PC-3 (cell line): ENCODE data around the gene LARP6. TPM values are rescaled to one million over a fixed set of nuclear protein-coding genes. Genes with fewer than 3 reads are reported as not detected.

Experiments
- ATAC-seq: fragments of 200-7000 bp; cut with Tn5 transposase; 2 replicates; pipeline ENCODE4 v1.9.1; 2020; ENCODE audit warnings: mild to moderate bottlenecking, moderate library complexity
- BruUV-seq: library from RNA; stranded (reverse); fragments of 400-500 nt; replicated peaks from 2 replicates; lab custom pipeline; 2021; lab: Mats Ljungman, UMichigan
- CTCF ChIA-PET: fragments of 300-600 bp; sonication (Branson Sonifier 250); formaldehyde crosslinking; loops from one replicate; lab custom pipeline; 2022; ENCODE audit warnings: antibody characterized with exemption; lab: Charles Lee
- POLR2A ChIA-PET: fragments of 300-600 bp; sonication (Branson Sonifier 250); formaldehyde crosslinking; loops from one replicate; lab custom pipeline; 2022; ENCODE audit warnings: antibody characterized with exemption; ENCODE audit not compliant: unreplicated experiment; lab: Charles Lee
- DNase-seq: peaks from one replicate; pipeline ENCODE4 v3.0.0-alpha.2; 2015
- H2AFZ ChIP-seq: fragments of 300-600 bp; sonication (generic); 2 replicates; pipeline ENCODE4 v1.6.0; 2016; ENCODE audit warnings: antibody characterized with exemption, low read length
- H3F3A ChIP-seq: fragments of 300-600 bp; sonication (generic); one replicate; pipeline ENCODE4 v1.6.0; 2017; ENCODE audit warnings: antibody characterized with exemption, low read length, control low read depth, mild to moderate bottlenecking; ENCODE audit not compliant: unreplicated experiment
- H3K27ac ChIP-seq: fragments of 300-600 bp; sonication (generic); 2 replicates; pipeline ENCODE4 v1.5.1; 2016; ENCODE audit warnings: mild to moderate bottlenecking, low read length
- H3K27me3 ChIP-seq: fragments of 300-600 bp; sonication (generic); 2 replicates; pipeline ENCODE4 v1.6.1; 2016; ENCODE audit warnings: low read length, mixed read lengths
- H3K36me3 ChIP-seq: fragments of 300-600 bp; sonication (generic); 2 replicates; pipeline ENCODE4 v1.6.1; 2016; ENCODE audit warnings: low read depth, mixed run types, low read length, mixed read lengths
- H3K4me1 ChIP-seq: fragments of 300-600 bp; sonication (generic); 2 replicates; pipeline ENCODE4 v1.5.1; 2016; ENCODE audit warnings: low read length; ENCODE audit not compliant: insufficient read depth
- H3K4me2 ChIP-seq: fragments of 300-600 bp; sonication (generic); 2 replicates; pipeline ENCODE4 v1.6.0; 2016; ENCODE audit warnings: low read length
- H3K4me3 ChIP-seq: fragments of 300-600 bp; sonication (generic); 2 replicates; pipeline ENCODE4 v1.5.1; 2016; ENCODE audit warnings: mild to moderate bottlenecking, low read length, mixed read lengths
- H3K79me2 ChIP-seq: fragments of 300-600 bp; sonication (generic); 2 replicates; pipeline ENCODE4 v1.6.1; 2017; ENCODE audit warnings: low read length, mixed read lengths
- H3K9ac ChIP-seq: fragments of 300-600 bp; sonication (generic); 2 replicates; pipeline ENCODE4 v1.6.0; 2016; ENCODE audit warnings: mild to moderate bottlenecking, low read length
- H3K9me2 ChIP-seq: fragments of 300-600 bp; sonication (generic); replicated peaks from 2 replicates; pipeline ENCODE4 v1.6.1; 2016; ENCODE audit warnings: mixed run types, low read length, mixed read lengths
- H3K9me3 ChIP-seq: fragments of 300-600 bp; sonication (generic); 2 replicates; pipeline ENCODE4 v1.6.1; 2016; ENCODE audit warnings: low read length, mixed read lengths
- H4K20me1 ChIP-seq: fragments of 300-600 bp; sonication (generic); 2 replicates; pipeline ENCODE4 v1.6.1; 2016; ENCODE audit warnings: low read length, mixed read lengths
- EZH2 ChIP-seq: fragments of 300-600 bp; sonication (generic); IDR thresholded peaks from one replicate; pipeline ENCODE4 v1.6.1; 2017; ENCODE audit warnings: antibody characterized with exemption, mild to moderate bottlenecking, low read length; ENCODE audit not compliant: unreplicated experiment
- EZH2phosphoT487 ChIP-seq: fragments of 300-600 bp; sonication (generic); IDR thresholded peaks from 2 replicates; pipeline ENCODE4 v1.6.1; 2018; ENCODE audit warnings: mild to moderate bottlenecking, antibody characterized with exemption, low read length, borderline replicate concordance
- intact Hi-C: fragments of 100-400 bp; cut with micrococcal nuclease; formaldehyde crosslinking; loops from 2 replicates; pipeline ENCODE4 v1.9.0; 2023
- total RNA-seq: library from RNA; depleted of rRNA; stranded (reverse); fragments of >200 nt; gene quantifications from 2 replicates; pipeline ENCODE4 v1.2.3, GENCODE V29; 2014
- TF ChIP-seq, protein P1 (sequence below): fragments of 300-600 bp; sonication (generic); conservative IDR thresholded peaks from 2 replicates; pipeline ENCODE4 v1.5.1; 2017; ENCODE audit warnings: antibody characterized with exemption, low read depth, mild to moderate bottlenecking, low read length

The LARP6 gene
- total RNA-seq, 1 experiment from 2014 or later, result 133 TPM

- Histone ChIP-seq H3K79me2 (no peaks in the 10 kb centered on the region), H4K20me1 (no peaks in the 10 kb centered on the region), H3K27ac (peak overlapping the region; percentile 94), H3K4me1 (peaks cover 26% of the 10 kb centered on the region), H3K36me3 (peaks cover 11% of the 10 kb centered on the region; the same call in 1 of the 2 replicates), H3F3A (no peaks in the 10 kb centered on the region), H3K9me2 (no peaks in the 10 kb centered on the region), H3K27me3 (no peaks in the 10 kb centered on the region), H3K4me3 (0 out of 2 replicates have a peak overlapping the region, but pooled peaks have one; percentile 9), H3K9ac (no peak overlapping the region), H2AFZ (no peak overlapping the region), H3K9me3 (no peaks in the 10 kb centered on the region), H3K4me2 (peak overlapping the region; percentile 75)
- ATAC-seq (no peak), DNase-seq (no peak)
- intact Hi-C loops, result no loop called here
- CTCF ChIA-PET, result no interaction called here
- POLR2A ChIA-PET, result interaction anchor here (0.6 to 1.6 kb wide), 2 partner anchors 18 to 19 kb away, joined by 4 to 5 read pairs; no protein-coding TSS in a partner anchor
- BruUV-seq, result no TSS peak
- TF ChIP-seq EZH2, result no peak
- TF ChIP-seq, protein P1, sequence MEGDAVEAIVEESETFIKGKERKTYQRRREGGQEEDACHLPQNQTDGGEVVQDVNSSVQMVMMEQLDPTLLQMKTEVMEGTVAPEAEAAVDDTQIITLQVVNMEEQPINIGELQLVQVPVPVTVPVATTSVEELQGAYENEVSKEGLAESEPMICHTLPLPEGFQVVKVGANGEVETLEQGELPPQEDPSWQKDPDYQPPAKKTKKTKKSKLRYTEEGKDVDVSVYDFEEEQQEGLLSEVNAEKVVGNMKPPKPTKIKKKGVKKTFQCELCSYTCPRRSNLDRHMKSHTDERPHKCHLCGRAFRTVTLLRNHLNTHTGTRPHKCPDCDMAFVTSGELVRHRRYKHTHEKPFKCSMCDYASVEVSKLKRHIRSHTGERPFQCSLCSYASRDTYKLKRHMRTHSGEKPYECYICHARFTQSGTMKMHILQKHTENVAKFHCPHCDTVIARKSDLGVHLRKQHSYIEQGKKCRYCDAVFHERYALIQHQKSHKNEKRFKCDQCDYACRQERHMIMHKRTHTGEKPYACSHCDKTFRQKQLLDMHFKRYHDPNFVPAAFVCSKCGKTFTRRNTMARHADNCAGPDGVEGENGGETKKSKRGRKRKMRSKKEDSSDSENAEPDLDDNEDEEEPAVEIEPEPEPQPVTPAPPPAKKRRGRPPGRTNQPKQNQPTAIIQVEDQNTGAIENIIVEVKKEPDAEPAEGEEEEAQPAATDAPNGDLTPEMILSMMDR, result no peak
- no peak for TF ChIP-seq EZH2phosphoT487
Observed at GRCh38 chr15:70833422-70833821, 20.5 kb downstream of the LARP6 start.

GRCh38 chr15:70832176-70832575, 21.8 kb downstream of the LARP6 start:
- no peak overlapping the region for H3K4me3 ChIP-seq
- BruUV-seq, result no TSS peak
- H3F3A ChIP-seq, result no peaks in the 10 kb centered on the region
- no peaks in the 10 kb centered on the region for H3K27me3 ChIP-seq
- no peaks in the 10 kb centered on the region for H3K79me2 ChIP-seq
- H4K20me1 ChIP-seq, result no peaks in the 10 kb centered on the region
- H3K9ac ChIP-seq, result no peak overlapping the region
- H3K9me3 ChIP-seq, result no peaks in the 10 kb centered on the region
- H2AFZ ChIP-seq, result no peak overlapping the region
- H3K4me2 ChIP-seq, result no peak overlapping the region
- H3K27ac ChIP-seq, result no peak overlapping the region
- no peak for DNase-seq
- TF ChIP-seq EZH2phosphoT487 (no peak), EZH2 (no peak)
- TF ChIP-seq, protein P1, result no peak
- peaks cover 26% of the 10 kb centered on the region for H3K4me1 ChIP-seq
- POLR2A ChIA-PET, result no interaction called here
- CTCF ChIA-PET, result no interaction called here
- peaks cover 11% of the 10 kb centered on the region; the same call in 1 of the 2 replicates for H3K36me3 ChIP-seq
- intact Hi-C loops, result no loop called here
- H3K9me2 ChIP-seq, result no peaks in the 10 kb centered on the region
- ATAC-seq, result no peak

DNA sequence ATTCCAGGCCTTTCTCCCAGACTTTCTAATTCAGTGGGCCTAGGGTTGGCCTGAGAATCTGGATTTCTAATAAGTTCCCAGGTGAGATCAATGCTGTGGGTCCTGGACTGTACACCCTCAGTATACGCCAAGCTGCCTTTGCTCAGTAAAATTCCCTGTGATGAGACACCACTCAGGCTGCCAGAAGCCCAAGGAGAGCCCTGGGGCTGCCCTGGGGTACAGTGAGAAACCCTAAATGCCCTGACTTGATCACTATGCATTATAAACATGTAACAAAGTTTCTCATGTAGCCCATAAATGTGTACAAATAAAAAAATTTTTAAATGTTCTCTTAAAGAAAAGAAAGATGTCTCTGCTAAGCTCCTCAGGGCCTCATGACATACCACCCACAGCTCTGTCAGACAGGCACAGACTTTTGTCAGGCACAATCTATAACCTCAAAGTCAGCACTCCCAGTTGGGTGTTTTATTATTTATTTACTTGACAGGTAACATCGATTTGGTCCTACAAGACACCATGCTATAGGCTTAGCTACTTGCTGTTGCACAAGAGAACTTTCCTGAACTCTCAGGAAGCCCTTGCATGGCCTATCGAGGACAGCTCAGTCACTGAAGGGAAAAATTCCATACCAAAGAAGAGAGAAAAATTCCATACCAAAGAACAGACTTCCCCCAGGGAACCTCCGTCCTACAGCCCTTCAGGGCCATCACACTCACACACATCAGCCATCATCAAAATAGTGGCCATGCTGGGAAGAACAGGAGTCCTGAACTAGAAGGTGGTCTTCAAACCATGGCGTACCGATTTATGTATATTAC, 22.7 kb downstream of the LARP6 start:
- H3K9me2 ChIP-seq, result no peaks in the 10 kb centered on the region
- ChIA-PET CTCF (no interaction called here), POLR2A (no interaction called here)
- H3K27ac ChIP-seq, result no peak overlapping the region
- no peak overlapping the region for H3K4me2 ChIP-seq
- TF ChIP-seq EZH2 (no peak), EZH2phosphoT487 (no peak)
- TF ChIP-seq, protein P1, result no peak
- ATAC-seq (no peak), DNase-seq (no peak)
- no peaks in the 10 kb centered on the region for H3K79me2 ChIP-seq
- H4K20me1 ChIP-seq, result no peaks in the 10 kb centered on the region
- no peaks in the 10 kb centered on the region for H3K9me3 ChIP-seq
- no peaks in the 10 kb centered on the region for H3K27me3 ChIP-seq
- H3K4me1 ChIP-seq, result peaks cover 35% of the 10 kb centered on the region
- H2AFZ ChIP-seq, result no peak overlapping the region
- no peak overlapping the region for H3K9ac ChIP-seq
- H3F3A ChIP-seq, result no peaks in the 10 kb centered on the region
- no TSS peak for BruUV-seq
- H3K36me3 ChIP-seq, result peaks cover 11% of the 10 kb centered on the region; the same call in 1 of the 2 replicates
- intact Hi-C loops, result no loop called here
- no peak overlapping the region for H3K4me3 ChIP-seq
